NCI-H146 (cell line): ENCODE results near the gene PIBF1.
"Not testable (repeated sequence)": the region's sequence is repeated elsewhere in the genome, so short reads cannot be mapped to it uniquely, and the experiment has no call there.

Source experiments
- DNase-seq: peaks from one replicate; lab custom pipeline; 2025; lab: John Stamatoyannopoulos, UW

The PIBF1 gene

GRCh38 chr13:73018336-73018735 lies 236.4 kb downstream of the PIBF1 start:
- DNase-seq = no peak

DNA sequence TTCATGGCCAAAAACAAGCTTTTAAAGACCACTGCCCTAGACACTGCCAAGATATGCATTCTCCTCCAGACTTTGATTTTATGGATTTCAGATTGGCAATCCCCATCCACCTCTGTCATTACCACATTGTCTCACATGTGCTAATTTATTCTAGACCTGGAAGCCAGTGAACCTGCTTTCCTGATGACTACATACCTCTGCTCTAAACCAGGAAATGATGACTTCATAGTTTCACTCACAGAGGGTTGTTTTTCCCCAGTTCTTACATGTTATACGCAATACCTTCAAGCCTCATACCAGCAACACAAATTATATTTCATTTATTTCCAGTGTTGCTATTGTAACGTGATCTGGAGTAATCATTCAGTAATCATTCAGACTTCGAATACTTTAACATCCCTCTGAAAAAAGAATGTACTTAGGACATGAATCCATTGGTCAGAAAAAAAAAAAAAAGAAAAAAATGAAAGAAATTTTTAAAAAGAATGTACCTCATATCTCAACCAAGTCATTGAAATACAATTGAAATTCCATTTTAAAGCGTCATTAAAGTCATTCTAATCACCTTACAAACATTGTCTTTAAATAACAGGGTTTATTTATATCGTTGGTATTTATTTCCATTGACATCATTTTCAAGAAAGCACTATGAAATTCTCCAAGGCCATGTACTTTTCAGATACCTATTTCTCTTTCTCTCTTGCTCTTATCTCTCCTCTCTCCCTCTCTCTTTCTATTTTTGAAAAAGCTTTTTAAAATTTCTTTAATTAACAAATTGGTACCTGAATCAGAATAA lies 243.5 kb downstream of the PIBF1 start:
- DNase-seq = no peak

DNA sequence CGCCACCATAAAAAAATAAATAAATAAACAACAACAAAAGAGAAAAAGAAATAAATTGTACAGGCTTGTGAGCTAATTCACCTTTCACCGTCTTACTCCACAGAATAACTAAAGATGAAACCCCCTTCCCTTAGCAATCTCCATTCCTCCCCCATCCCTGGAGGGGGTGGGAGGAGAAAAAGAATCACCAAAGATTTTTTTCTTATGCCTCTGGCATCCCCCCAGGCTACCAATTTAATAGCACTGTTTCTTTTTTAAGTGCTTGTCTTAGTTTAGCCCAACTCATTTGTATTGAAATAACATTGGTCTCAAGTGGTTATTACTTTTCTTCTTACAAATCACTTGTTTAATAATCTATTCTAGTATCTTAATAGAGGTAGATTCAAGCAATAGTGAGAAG lies 253.0 kb downstream of the PIBF1 start:
- DNase-seq = no peak

DNA sequence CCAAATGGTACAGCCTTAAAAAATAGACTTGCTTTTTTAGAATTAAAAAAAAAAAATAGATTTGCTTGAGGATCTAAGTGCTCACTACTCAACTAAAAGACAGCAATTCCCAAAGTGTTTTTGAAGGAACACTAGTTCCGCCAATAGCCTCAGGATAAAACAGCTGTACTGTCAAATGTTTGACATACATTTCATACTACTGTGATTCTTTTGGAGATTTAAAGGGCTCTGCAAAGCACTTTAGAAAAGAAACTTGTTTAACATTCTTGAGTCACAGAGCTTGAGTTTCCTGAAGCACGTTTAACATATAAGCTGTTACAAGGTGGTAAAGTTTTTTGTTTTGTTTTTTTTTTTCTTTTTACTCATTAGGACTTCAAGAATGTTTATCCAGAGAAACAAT lies 253.7 kb downstream of the PIBF1 start:
- DNase-seq = no peak

- DNase-seq = no peak
These were observed 254.6 kb downstream of the PIBF1 start for GRCh38 chr13:73036566-73036965.

DNA sequence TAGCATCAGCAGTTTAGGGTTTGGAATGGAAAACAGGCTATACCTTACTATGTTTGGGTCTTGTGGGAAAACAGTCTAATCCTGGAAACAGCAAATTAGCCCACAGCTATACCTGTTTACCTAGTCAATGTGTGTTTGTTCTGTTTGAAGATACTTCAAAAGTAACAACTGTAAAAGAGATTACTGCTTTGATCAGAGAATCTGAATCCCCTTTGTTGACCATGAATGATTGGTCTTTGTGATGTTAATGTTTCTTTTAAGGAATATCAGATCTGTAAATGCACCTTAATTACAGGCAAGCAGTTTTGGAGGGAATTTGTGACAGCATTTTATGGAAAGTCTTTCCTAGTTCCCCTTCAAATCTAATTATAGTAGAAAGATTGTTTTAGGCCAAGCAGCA lies 256.1 kb downstream of the PIBF1 start:
- DNase-seq = peak; percentile 41

DNA sequence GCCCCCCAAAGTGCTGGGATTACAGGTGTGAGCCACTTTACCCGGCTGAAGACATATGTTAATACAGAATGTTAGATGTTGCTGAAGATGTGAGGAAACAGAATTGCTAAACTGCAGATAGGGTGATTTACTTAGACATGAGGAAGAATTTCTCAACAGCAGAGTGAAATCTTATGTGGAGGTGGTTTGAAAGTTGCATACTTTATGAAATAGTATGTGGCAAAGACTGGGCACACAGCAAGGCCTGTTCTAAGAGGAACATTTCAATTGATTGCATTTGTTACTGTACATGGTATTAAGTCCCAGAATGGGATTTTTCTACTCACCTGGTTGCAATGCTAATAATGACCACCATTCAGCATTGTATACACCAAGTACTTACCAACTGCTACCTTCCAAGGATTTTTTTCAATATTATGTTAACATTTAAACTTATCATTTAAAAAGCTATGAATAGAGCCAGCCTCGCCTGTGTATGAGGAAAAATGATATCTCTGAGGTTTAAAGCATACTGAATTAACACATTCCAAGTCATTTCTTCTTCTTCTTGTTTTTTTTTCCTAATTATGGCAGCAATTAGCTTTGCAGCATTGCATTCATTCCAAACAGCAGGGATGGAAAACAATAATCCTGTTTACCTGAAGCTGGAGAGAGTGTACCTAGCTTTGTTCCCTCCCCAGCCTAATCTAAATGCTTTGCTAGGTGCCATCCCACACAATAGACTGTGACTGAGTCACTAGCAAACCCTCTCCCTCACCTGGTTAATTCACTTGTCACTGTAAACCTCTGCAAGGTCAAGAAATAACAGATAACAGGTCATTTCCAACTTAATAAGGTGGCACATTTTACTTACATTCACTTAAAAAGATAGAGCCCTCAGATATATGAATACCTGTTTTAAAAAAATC lies 257.5 kb downstream of the PIBF1 start:
- peak; percentile 85 for DNase-seq

DNA sequence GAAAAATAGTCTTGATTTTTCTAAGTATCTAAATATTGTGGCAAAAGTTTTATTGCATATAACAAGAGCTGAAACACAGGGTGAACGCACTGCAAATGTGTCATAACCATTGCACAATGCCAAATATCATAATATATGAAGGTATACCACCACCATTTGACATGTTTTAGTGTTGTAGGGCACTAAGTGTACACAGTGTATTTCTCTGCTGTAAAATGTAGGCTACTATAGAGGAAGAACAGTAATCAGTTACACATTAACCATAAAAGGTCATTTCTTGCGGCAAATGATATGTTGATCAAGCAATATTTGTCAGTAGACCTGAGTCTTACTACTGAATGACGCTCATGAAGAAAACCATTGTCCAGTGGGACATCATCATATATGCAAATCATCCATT lies 258.6 kb downstream of the PIBF1 start:
- DNase-seq = no peak

DNA sequence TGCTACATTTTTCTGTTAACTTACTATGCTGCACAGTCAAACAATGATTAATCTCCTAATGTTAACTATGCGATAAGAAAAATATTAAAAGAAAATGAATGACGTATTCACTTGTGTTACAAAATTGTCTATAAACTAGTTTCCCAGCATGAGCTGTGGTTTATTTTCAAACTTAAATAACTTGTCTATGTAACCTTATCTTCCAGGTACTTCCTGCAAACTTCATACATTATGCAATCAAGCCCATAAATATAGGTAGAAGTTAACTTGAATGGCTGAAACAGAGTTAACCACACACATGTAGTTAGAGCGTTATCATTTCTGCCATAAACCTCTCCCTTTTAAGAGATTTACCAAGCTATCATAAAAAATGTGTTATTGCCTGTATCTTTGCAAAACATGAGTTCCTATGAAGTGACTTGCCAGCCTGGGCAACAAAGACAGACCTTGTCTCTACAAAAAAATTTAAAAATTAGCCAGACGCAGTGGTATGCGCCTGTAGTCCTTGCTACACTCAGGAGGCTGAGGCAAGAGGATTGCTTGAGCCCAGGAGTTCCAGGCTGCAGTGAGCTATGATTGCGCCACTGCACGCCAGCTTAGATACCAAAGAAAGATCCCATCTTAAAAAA lies 259.1 kb downstream of the PIBF1 start:
- DNase-seq = no peak

- DNase-seq = no peak
These were observed 263.1 kb downstream of the PIBF1 start for GRCh38 chr13:73045031-73045430.

- not testable (repeated sequence) for DNase-seq
These were observed 266.7 kb downstream of the PIBF1 start for GRCh38 chr13:73048615-73049014.

- no peak for DNase-seq
These were observed 272.8 kb downstream of the PIBF1 start for GRCh38 chr13:73054712-73055111.

GRCh38 chr13:73055813-73056564 lies 274.1 kb downstream of the PIBF1 start:
- no peak for DNase-seq

DNA sequence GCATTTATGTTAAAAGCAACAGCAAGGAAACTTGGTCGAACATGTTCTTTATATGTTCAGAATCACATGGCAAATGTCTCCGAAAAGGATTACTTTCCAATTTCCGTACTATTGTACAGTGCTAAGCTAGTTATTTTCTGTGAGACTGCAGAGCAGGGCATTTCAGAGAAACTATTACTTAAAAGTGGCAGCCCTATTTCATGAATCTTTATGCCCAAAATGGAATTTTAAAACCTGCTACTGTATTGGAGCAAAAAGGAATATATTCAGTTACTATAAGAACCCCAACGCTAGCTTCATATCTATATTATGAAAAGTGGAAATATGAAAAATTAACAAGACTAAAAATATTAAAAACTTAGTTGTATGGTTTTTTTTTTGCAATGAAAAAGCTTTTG lies 274.6 kb downstream of the PIBF1 start:
- no peak for DNase-seq

- DNase-seq = no peak
These were observed 275.5 kb downstream of the PIBF1 start for GRCh38 chr13:73057284-73058063.

DNA sequence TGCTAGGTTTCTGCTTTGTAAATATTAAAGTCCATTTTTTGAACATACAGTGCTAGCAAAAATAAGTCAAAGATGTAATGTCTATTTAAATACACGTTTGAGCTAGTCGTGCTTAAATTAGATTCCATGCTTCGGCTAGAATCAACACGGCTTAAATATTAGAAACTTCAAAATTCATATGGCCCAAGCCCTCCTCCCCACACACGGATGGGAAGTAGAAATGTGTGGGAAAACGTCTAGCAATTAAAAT lies 276.1 kb downstream of the PIBF1 start:
- DNase-seq = no peak

- no peak for DNase-seq
These were observed 276.5 kb downstream of the PIBF1 start for GRCh38 chr13:73058432-73058735.

DNA sequence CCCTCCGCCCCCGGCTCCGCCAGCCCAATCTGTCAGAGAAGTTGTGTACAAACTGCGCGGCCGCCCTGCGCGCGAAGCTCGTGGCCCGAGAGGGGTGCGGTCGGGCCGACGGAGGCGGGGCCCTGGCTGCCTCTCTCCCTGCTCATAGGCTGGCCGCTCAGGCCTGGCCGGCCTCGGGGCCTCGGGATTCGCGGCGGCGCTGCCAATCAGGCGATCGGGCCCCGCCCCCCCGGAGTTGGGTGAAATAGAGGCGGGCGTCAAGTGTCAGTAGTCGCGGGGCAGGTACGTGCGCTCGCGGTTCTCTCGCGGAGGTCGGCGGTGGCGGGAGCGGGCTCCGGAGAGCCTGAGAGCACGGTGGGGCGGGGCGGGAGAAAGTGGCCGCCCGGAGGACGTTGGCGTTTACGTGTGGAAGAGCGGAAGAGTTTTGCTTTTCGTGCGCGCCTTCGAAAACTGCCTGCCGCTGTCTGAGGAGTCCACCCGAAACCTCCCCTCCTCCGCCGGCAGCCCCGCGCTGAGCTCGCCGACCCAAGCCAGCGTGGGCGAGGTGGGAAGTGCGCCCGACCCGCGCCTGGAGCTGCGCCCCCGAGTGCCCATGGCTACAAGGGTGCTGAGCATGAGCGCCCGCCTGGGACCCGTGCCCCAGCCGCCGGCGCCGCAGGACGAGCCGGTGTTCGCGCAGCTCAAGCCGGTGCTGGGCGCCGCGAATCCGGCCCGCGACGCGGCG lies 277.0 kb downstream of the PIBF1 start, which contains the start of gene KLF5:
TSS of gene KLF5 (plus strand) at position 270 of the 724 bp plus-strand sequence. CDS start at position 593, 323 bp downstream.
- peak; percentile 99 for DNase-seq

DNA sequence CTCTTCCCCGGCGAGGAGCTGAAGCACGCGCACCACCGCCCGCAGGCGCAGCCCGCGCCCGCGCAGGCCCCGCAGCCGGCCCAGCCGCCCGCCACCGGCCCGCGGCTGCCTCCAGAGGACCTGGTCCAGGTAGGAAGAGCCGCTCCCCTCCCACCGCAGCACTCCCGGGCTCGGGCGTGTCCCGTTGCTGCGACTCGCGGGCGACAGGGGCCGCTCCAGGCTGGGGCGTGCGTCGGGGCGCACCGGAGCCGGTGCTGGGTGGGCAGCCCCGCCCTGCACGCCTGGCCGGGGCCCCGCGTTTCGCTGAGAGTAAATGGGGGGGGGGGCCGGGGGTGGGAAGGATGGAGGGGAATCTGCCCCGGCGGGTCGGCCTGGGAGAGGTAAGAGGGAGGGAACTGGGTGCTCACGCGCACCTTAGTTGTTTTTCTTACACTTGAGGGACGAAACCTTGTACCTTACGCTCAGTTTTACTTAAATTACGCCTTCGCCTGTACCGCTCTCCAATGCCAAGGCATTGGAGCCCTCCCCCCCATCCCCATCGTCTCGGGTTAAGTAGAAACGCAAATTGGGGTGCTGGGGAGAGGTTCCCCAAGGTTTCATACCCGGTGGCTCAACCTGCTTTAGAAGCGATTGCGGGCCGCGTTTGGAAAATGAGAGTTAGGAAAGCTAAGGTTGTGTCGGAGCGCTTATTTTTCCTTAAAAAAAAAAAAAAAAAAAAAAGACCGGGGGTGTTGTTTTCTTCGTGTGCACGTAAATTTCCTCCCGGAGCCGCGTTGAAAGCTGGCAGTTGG lies 277.7 kb downstream of the PIBF1 start:
- peak; percentile 91 for DNase-seq
